Upper lobe of left lung (tissue), 4 donors: ENCODE results near the gene CPAMD8.

ENCODE experiments used
- POLR2A ChIP-seq, 4 donors: fragments of 450-650 bp; IDR thresholded peaks; one replicate each; pipeline ENCODE4 v1.5.1; 2016 to 2017; ENCODE audit warnings: antibody characterized with exemption in 4 of 4, mild to moderate bottlenecking in 2 of 4
- POLR2AphosphoS5 ChIP-seq, 2 donors: sonication (generic); formaldehyde crosslinking; IDR thresholded peaks; one replicate each; pipeline ENCODE4 v1.5.1; 2017; ENCODE audit warnings: antibody characterized with exemption in 2 of 2
- TF ChIP-seq, protein P1 (sequence below), 6 experiments: fragments of 450-650 bp in 4 of 6; fragments of 200-600 bp in 2 of 6; sonication (generic) in 2 of 6; IDR thresholded peaks; one replicate each; pipeline ENCODE4 v1.5.1; 2016 to 2019; ENCODE audit warnings: antibody characterized with exemption in 6 of 6

DNA sequence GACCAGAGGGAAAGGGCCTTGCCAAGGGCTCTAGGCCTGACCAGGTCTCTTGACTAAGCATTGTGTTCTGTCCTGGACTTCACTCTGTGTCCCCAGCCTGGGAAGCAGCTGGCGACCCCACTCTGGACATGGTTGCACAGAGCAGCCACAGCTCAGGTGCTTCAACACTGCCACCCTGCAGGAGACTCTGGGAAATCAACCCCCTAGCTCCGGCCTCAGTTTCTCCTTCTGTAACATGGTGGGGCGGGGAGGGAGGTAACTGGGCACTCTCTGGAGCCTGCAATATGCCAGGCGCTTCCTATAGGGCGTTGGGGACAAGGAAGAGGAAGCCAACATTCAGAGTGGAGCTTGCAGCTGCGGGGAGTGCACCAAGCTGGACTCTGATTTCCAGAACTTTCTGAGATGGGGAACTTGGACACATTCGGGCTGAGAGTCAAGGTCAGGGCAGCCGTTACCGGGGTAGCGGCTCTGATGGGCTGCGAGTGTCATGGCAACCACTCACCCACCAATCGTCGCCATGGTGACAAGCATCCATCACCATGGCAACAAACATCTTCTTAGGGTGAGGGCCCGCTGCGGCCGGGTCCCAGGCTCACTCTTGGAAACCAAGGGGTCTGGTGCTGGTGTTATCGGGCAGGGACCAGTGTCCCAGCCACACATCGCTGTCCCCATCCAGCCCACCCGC, 125.0 kb downstream of the CPAMD8 start:
- TF ChIP-seq POLR2AphosphoS5 (IDR thresholded peaks at IDR 0.05) (no peak), POLR2A (IDR thresholded peaks at IDR 0.05) (no peak)
- TF ChIP-seq, protein P1, sequence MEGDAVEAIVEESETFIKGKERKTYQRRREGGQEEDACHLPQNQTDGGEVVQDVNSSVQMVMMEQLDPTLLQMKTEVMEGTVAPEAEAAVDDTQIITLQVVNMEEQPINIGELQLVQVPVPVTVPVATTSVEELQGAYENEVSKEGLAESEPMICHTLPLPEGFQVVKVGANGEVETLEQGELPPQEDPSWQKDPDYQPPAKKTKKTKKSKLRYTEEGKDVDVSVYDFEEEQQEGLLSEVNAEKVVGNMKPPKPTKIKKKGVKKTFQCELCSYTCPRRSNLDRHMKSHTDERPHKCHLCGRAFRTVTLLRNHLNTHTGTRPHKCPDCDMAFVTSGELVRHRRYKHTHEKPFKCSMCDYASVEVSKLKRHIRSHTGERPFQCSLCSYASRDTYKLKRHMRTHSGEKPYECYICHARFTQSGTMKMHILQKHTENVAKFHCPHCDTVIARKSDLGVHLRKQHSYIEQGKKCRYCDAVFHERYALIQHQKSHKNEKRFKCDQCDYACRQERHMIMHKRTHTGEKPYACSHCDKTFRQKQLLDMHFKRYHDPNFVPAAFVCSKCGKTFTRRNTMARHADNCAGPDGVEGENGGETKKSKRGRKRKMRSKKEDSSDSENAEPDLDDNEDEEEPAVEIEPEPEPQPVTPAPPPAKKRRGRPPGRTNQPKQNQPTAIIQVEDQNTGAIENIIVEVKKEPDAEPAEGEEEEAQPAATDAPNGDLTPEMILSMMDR (IDR thresholded peaks at IDR 0.05), result no peak
